Measurements from ENCODE around the gene ALKAL2. TPM values are rescaled to one million over a fixed set of nuclear protein-coding genes. Genes with fewer than 3 reads are reported as not detected.

The ALKAL2 gene
- polyA plus RNA-seq, 1 donor from 2014 or later, result not detected

- Histone ChIP-seq H3F3A (ENCODE audit: insufficient read depth, low read length, poor library complexity, severe bottlenecking) (no peaks in the 10 kb centered on the region), H3K9me3 (ENCODE audit: low read length) (peaks cover 4% of the 10 kb centered on the region), H3K79me2 (replicated peaks; ENCODE audit: insufficient read depth, low read length) (no peaks in the 10 kb centered on the region), H3K27ac (ENCODE audit: low read length) (no peak overlapping the region), H3K9me2 (ENCODE audit: insufficient read depth, low read length) (no peaks in the 10 kb centered on the region), H3K27me3 (ENCODE audit: insufficient read depth, low read depth, low read length) (no peaks in the 10 kb centered on the region), H4K20me1 (ENCODE audit: insufficient read depth) (no peaks in the 10 kb centered on the region), H3K4me2 (ENCODE audit: low read length) (no peak overlapping the region), H3K36me3 (ENCODE audit: insufficient read depth, low read length) (peaks cover 6% of the 10 kb centered on the region), H3K4me3 (ENCODE audit: low read length) (no peak overlapping the region), H2AFZ (ENCODE audit: low read depth, low read length) (no peak overlapping the region), H3K9ac (ENCODE audit: low read length) (no peak overlapping the region)
- TF ChIP-seq SMC3 (conservative IDR thresholded peaks at IDR 0.05; ENCODE audit: poor library complexity) (no peak), EZH2 (IDR thresholded peaks at IDR 0.05; ENCODE audit: borderline replicate concordance, insufficient read depth, low read length, poor library complexity, severe bottlenecking) (no peak), CTCF (IDR thresholded peaks at IDR 0.05; ENCODE audit: poor library complexity, severe bottlenecking) (no peak)
These were observed 33.6 kb downstream of the ALKAL2 start for GRCh38 chr2:254241-254640.

GRCh38 chr2:253202-253638, 34.7 kb downstream of the ALKAL2 start:
- H4K20me1 ChIP-seq (ENCODE audit: insufficient read depth), result no peaks in the 10 kb centered on the region
- TF ChIP-seq EP300 (conservative IDR thresholded peaks at IDR 0.05; ENCODE audit: poor library complexity, severe bottlenecking) (no peak), RAD21 (conservative IDR thresholded peaks at IDR 0.05) (no peak), MXI1 (conservative IDR thresholded peaks at IDR 0.05; ENCODE audit: poor library complexity, severe bottlenecking) (no peak), EZH2 (IDR thresholded peaks at IDR 0.05; ENCODE audit: borderline replicate concordance, insufficient read depth, low read length, poor library complexity, severe bottlenecking) (no peak), REST (IDR thresholded peaks at IDR 0.05; ENCODE audit: borderline replicate concordance) (no peak), TAF1 (IDR thresholded peaks at IDR 0.05; ENCODE audit: low read depth) (no peak), SMC3 (conservative IDR thresholded peaks at IDR 0.05; ENCODE audit: poor library complexity) (no peak), POLR2AphosphoS5 (IDR thresholded peaks at IDR 0.05) (no peak), CTCF (IDR thresholded peaks at IDR 0.05; ENCODE audit: poor library complexity, severe bottlenecking) (no peak)
- H3K79me2 ChIP-seq (replicated peaks; ENCODE audit: insufficient read depth, low read length), result no peaks in the 10 kb centered on the region
- no peaks in the 10 kb centered on the region for H3K9me2 ChIP-seq (ENCODE audit: insufficient read depth, low read length)
- no peaks in the 10 kb centered on the region for H3K27me3 ChIP-seq (ENCODE audit: insufficient read depth, low read depth, low read length)
- no peak overlapping the region for H2AFZ ChIP-seq (ENCODE audit: low read depth, low read length)
- H3K4me3 ChIP-seq (ENCODE audit: low read length), result no peak overlapping the region
- H3K9ac ChIP-seq (ENCODE audit: low read length), result no peak overlapping the region
- H3K36me3 ChIP-seq (ENCODE audit: insufficient read depth, low read length), result peaks cover 6% of the 10 kb centered on the region
- H3K27ac ChIP-seq (ENCODE audit: low read length), result no peak overlapping the region
- H3F3A ChIP-seq (ENCODE audit: insufficient read depth, low read length, poor library complexity, severe bottlenecking), result no peaks in the 10 kb centered on the region
- H3K9me3 ChIP-seq (ENCODE audit: low read length), result peaks cover 4% of the 10 kb centered on the region
- no peak overlapping the region for H3K4me2 ChIP-seq (ENCODE audit: low read length)
